AG04450 (cell line): ENCODE results near the gene BAHD1. TPM values are rescaled to one million over a fixed set of nuclear protein-coding genes. Genes with fewer than 3 reads are reported as not detected.

Source experiments
- CTCF ChIA-PET: fragments of 300-600, 350-600 bp; formaldehyde crosslinking; extraction: SDS; loops from one replicate; lab custom pipeline; 2022; ENCODE audit warnings: antibody characterized with exemption, inconsistent platforms; lab: Charles Lee
- POLR2A ChIA-PET: fragments of 350-600 bp; formaldehyde crosslinking; extraction: SDS; loops from one replicate; lab custom pipeline; 2021; ENCODE audit warnings: antibody characterized with exemption, inconsistent platforms; lab: Yijun Ruan, JAX
- DNase-seq: peaks from one replicate; pipeline ENCODE4 v3.0.0-alpha.2; 2011; ENCODE audit warnings: low read depth, low spot score
- H3K27ac ChIP-seq: one replicate; pipeline ENCODE4 v1.5.1; 2012; ENCODE audit warnings: low read depth, low read length, control low read depth
- H3K27me3 ChIP-seq: one replicate; pipeline ENCODE4 v1.6.0; 2012; ENCODE audit warnings: low read length; ENCODE audit not compliant: control insufficient read depth, insufficient read depth
- H3K4me3 ChIP-seq: 2 replicates; pipeline ENCODE4 v1.5.1; 2011; ENCODE audit warnings: mild to moderate bottlenecking, low read depth, low read length, control low read depth
- H3K9me3 ChIP-seq: 2 replicates; pipeline ENCODE4 v1.5.1; 2012; ENCODE audit warnings: low read length; ENCODE audit not compliant: control insufficient read depth, insufficient read depth
- polyA plus RNA-seq: library from polyadenylated mRNA; depleted of rRNA; stranded (reverse); fragments of >200 nt; gene quantifications from 2 replicates; pipeline ENCODE4 v1.2.3, GENCODE V29; 2011
- TF ChIP-seq, protein P1 (sequence below): IDR thresholded peaks from 2 replicates; pipeline ENCODE4 v1.5.1; 2011; ENCODE audit warnings: low read depth, low read length, control low read depth, inconsistent platforms

BAHD1 gene
- polyA plus RNA-seq, 1 experiment = 2.8 TPM

DNA sequence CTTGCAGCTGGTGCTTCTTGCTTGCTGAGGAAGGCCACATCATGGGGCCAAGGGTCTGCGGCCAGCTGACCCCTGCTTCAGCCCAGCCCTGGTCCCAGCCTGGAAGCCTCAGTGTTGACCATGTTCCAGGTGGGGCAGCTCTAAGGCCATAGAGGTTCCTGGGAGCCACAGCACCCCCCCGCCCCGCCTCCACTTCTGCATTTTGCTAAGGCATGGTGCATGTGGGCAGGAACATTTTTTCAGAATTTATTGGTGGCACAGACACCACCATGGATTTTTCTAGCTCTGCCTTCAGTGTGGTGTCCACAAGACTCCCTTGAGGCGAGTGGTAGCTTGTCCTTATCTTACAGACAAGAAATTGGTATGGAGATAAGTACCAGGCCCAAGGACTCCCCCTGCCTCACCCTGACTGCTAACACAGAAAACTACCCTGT lies 28.2 kb downstream of the BAHD1 start:
- Histone ChIP-seq H3K9me3 (no peaks in the 10 kb centered on the region), H3K4me3 (no peak overlapping the region), H3K27ac (no peak overlapping the region), H3K27me3 (no peaks in the 10 kb centered on the region)
- TF ChIP-seq, protein P1, sequence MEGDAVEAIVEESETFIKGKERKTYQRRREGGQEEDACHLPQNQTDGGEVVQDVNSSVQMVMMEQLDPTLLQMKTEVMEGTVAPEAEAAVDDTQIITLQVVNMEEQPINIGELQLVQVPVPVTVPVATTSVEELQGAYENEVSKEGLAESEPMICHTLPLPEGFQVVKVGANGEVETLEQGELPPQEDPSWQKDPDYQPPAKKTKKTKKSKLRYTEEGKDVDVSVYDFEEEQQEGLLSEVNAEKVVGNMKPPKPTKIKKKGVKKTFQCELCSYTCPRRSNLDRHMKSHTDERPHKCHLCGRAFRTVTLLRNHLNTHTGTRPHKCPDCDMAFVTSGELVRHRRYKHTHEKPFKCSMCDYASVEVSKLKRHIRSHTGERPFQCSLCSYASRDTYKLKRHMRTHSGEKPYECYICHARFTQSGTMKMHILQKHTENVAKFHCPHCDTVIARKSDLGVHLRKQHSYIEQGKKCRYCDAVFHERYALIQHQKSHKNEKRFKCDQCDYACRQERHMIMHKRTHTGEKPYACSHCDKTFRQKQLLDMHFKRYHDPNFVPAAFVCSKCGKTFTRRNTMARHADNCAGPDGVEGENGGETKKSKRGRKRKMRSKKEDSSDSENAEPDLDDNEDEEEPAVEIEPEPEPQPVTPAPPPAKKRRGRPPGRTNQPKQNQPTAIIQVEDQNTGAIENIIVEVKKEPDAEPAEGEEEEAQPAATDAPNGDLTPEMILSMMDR = no peak
- no peak for DNase-seq
- ChIA-PET CTCF (no interaction called here), POLR2A (interaction anchor here (0.6 to 1.0 kb wide), 3 partner anchors 29 to 970 kb away, joined by 3 to 8 read pairs (median 4); partner anchors contain the start of gene BAHD1)

DNA sequence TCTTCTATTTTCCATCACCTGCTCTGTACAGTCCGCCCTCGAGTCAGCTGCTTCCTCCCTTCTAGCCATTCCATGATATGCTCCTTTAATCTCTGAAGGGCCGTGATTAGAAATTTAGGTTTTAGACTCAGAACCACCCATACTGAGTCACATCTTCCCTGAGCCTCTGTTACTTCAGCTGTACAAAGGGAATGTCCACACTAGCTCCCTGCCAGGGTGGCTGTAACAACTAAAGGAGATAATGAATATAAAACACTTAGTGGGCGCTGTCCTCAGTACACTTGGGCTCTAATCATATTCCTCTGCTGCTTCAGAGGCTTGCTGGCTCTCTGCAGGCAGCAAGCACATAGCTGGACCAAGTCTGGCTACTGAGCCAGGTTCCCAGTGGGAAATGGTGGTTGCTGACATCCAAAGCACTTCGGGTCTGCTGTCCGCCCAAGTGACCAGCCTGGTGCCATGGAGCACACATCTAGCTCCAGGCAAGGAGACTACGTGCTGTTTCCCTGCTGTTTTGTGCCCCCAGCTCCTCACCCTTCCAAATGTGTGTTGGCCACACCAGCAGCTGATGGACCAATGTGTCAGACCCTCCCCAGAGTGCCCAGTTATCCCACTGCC lies 29.1 kb downstream of the BAHD1 start:
- ChIA-PET CTCF (no interaction called here), POLR2A (interaction anchor here (1.0 kb wide), 1 partner anchor 30 kb away, joined by 4 read pairs; the partner anchor contains the start of gene BAHD1)
- Histone ChIP-seq H3K4me3 (no peak overlapping the region), H3K27ac (peak overlapping the region; percentile 52), H3K27me3 (no peaks in the 10 kb centered on the region), H3K9me3 (no peaks in the 10 kb centered on the region)
- no peak for DNase-seq
- TF ChIP-seq, protein P1 = no peak

DNA sequence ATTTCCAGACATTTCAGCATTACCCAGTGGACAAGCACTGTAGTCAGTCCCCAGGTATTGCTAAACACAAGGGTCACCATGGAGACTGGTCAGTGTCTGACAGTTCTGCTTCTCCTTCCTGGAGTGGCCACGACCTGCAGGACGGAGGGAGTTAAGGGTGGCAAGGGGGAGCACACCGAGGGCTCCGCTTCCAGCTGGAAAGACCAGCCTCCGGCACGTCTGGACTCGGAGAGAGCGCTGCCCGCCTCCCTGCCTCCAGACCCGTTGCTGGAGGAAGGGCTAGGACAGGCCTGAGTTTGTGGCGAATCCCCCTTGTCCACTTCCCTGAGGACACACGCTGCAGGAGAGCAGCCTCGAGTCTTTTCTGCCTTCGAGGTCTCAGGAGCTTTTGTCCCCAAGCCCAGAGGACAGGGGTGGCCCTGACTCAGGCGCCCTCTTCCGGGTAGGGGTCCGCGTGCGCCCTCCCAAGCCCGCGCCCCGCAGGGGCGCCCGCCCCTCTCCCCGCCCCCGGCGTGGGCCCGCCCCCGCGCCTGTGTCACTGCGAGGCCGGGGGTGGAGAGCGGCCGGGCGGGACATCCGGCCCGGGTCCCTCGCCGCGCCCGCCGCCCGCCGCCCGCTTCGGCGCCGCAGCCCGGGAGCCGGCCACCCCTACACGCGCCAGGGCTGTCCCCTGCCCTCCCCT lies 29.8 kb downstream of the BAHD1 start, which contains the start of gene CHST14:
Gene CHST14 (plus strand): TSS at position 562 of the 682 bp plus-strand sequence. CDS start 230 bp downstream, outside the sequence.
- peaks cover 5% of the 10 kb centered on the region for H3K27me3 ChIP-seq
- ChIA-PET POLR2A (no interaction called here), CTCF (no interaction called here)
- TF ChIP-seq, protein P1 = no peak; the same call in 1 of the 2 replicates
- H3K4me3 ChIP-seq = peak within 1 kb of the TSS; percentile 74
- H3K27ac ChIP-seq = peak within 1 kb of the TSS; percentile 52
- no peaks in the 10 kb centered on the region for H3K9me3 ChIP-seq
- DNase-seq = no peak

DNA sequence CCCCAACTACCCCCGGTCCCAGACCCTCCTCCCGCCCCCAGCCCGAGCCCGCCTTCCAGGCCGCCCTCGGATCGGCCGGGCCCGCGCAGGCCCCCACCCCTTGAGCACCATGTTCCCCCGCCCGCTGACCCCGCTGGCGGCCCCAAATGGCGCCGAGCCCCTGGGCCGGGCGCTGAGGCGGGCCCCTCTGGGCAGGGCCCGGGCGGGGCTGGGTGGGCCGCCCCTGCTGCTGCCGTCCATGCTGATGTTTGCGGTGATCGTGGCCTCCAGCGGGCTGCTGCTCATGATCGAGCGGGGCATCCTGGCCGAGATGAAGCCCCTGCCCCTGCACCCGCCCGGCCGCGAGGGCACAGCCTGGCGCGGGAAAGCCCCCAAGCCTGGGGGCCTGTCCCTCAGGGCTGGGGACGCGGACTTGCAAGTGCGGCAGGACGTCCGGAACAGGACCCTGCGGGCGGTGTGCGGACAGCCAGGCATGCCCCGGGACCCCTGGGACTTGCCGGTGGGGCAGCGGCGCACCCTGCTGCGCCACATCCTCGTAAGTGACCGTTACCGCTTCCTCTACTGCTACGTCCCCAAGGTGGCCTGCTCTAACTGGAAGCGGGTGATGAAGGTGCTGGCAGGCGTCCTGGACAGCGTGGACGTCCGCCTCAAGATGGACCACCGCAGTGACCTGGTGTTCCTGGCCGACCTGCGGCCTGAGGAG lies 30.5 kb downstream of the BAHD1 start:
- TF ChIP-seq, protein P1 = no peak
- POLR2A ChIA-PET = no interaction called here
- no peak for DNase-seq
- H3K27ac ChIP-seq = no peak overlapping the region
- no peaks in the 10 kb centered on the region for H3K9me3 ChIP-seq
- CTCF ChIA-PET = no interaction called here
- peaks cover 7% of the 10 kb centered on the region for H3K27me3 ChIP-seq
- peak overlapping the region; percentile 74 for H3K4me3 ChIP-seq
